ENCODE data around the gene ELAVL1.

- TF ChIP-seq, protein P1, sequence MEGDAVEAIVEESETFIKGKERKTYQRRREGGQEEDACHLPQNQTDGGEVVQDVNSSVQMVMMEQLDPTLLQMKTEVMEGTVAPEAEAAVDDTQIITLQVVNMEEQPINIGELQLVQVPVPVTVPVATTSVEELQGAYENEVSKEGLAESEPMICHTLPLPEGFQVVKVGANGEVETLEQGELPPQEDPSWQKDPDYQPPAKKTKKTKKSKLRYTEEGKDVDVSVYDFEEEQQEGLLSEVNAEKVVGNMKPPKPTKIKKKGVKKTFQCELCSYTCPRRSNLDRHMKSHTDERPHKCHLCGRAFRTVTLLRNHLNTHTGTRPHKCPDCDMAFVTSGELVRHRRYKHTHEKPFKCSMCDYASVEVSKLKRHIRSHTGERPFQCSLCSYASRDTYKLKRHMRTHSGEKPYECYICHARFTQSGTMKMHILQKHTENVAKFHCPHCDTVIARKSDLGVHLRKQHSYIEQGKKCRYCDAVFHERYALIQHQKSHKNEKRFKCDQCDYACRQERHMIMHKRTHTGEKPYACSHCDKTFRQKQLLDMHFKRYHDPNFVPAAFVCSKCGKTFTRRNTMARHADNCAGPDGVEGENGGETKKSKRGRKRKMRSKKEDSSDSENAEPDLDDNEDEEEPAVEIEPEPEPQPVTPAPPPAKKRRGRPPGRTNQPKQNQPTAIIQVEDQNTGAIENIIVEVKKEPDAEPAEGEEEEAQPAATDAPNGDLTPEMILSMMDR (conservative IDR thresholded peaks at IDR 0.05; ENCODE audit: low read depth in 2 of 2), result no peak
- TF ChIP-seq, protein P2, sequence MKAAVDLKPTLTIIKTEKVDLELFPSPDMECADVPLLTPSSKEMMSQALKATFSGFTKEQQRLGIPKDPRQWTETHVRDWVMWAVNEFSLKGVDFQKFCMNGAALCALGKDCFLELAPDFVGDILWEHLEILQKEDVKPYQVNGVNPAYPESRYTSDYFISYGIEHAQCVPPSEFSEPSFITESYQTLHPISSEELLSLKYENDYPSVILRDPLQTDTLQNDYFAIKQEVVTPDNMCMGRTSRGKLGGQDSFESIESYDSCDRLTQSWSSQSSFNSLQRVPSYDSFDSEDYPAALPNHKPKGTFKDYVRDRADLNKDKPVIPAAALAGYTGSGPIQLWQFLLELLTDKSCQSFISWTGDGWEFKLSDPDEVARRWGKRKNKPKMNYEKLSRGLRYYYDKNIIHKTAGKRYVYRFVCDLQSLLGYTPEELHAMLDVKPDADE (IDR thresholded peaks at IDR 0.05), result no peak
- TF ChIP-seq, protein P3, sequence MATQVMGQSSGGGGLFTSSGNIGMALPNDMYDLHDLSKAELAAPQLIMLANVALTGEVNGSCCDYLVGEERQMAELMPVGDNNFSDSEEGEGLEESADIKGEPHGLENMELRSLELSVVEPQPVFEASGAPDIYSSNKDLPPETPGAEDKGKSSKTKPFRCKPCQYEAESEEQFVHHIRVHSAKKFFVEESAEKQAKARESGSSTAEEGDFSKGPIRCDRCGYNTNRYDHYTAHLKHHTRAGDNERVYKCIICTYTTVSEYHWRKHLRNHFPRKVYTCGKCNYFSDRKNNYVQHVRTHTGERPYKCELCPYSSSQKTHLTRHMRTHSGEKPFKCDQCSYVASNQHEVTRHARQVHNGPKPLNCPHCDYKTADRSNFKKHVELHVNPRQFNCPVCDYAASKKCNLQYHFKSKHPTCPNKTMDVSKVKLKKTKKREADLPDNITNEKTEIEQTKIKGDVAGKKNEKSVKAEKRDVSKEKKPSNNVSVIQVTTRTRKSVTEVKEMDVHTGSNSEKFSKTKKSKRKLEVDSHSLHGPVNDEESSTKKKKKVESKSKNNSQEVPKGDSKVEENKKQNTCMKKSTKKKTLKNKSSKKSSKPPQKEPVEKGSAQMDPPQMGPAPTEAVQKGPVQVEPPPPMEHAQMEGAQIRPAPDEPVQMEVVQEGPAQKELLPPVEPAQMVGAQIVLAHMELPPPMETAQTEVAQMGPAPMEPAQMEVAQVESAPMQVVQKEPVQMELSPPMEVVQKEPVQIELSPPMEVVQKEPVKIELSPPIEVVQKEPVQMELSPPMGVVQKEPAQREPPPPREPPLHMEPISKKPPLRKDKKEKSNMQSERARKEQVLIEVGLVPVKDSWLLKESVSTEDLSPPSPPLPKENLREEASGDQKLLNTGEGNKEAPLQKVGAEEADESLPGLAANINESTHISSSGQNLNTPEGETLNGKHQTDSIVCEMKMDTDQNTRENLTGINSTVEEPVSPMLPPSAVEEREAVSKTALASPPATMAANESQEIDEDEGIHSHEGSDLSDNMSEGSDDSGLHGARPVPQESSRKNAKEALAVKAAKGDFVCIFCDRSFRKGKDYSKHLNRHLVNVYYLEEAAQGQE (IDR thresholded peaks at IDR 0.05; ENCODE audit: unreplicated experiment), result no peak
- no peak for TF ChIP-seq JUNB (IDR thresholded peaks at IDR 0.05; ENCODE audit: unreplicated experiment)
- no peak for TF ChIP-seq EZH2 (IDR thresholded peaks at IDR 0.05; ENCODE audit: low read depth, unreplicated experiment)
- no peak for TF ChIP-seq POLR2AphosphoS5 (IDR thresholded peaks at IDR 0.05; ENCODE audit: low read depth)
- TF ChIP-seq EZH2phosphoT487 (IDR thresholded peaks at IDR 0.05; ENCODE audit: unreplicated experiment), result no peak
- no peak for TF ChIP-seq ZNF114 (CRISPR knock-in tag; IDR thresholded peaks at IDR 0.05)
- no peak for TF ChIP-seq ZNF462 (CRISPR knock-in tag; IDR thresholded peaks at IDR 0.05)
- TF ChIP-seq CREB1 (CRISPR knock-in tag; IDR thresholded peaks at IDR 0.05; ENCODE audit: low read depth), result no peak
These were observed 33.6 kb downstream of the ELAVL1 start for GRCh38 chr19:7971553-7972520.
